ENCODE results near the gene RELA. TPM values are rescaled to one million over a fixed set of nuclear protein-coding genes. Genes with fewer than 3 reads are reported as not detected.

Gene RELA
- total and polyA plus RNA-seq, 2 donors (not counting 3 experiments of a cell fraction or from before 2014, with no cell fraction given) = 78.7 to 105 TPM

GRCh38 chr11:65700399-65700798 is 37.7 kb upstream of the RELA start:
- no peaks in the 10 kb centered on the region for H3K9me3 ChIP-seq (replicated peaks; ENCODE audit: control insufficient read depth, insufficient read depth, low read length)
- H2AFZ ChIP-seq (ENCODE audit: low read depth, low read length) = no peak overlapping the region
- peaks cover 8 to 12% of the 10 kb centered on the region in 2 experiments for H3K27me3 ChIP-seq (ENCODE audit: control insufficient read depth in 2 of 2, insufficient read depth in 2 of 2, low read length in 2 of 2)
- H3K9me1 ChIP-seq (replicated peaks; ENCODE audit: control insufficient read depth, extremely low read depth, insufficient read depth, low read length) = no peaks in the 10 kb centered on the region
- BruUV-seq (replicated peaks) = no TSS peak
- CTCF ChIA-PET = interaction anchor here (1.2 kb wide), 1 partner anchor 11 kb away, joined by 4 read pairs; no protein-coding TSS in a partner anchor
- POLR2A ChIA-PET = no interaction called here
- DNase-seq (ENCODE audit: low read depth, low spot score) (no peak), FAIRE-seq (no peak)
- peaks cover 9% of the 10 kb centered on the region for H3K4me1 ChIP-seq (ENCODE audit: control insufficient read depth, extremely low read depth, insufficient read depth, low read length)
- no peaks in the 10 kb centered on the region for H3K79me2 ChIP-seq (ENCODE audit: control insufficient read depth, insufficient read depth, low read length)
- no peak overlapping the region for H3K4me3 ChIP-seq (replicated peaks in 1 of 3; ENCODE audit: insufficient read depth in 1 of 3, low read depth in 1 of 3, low read length in 3 of 3)
- H3K36me3 ChIP-seq (ENCODE audit: control insufficient read depth in 2 of 2, extremely low read depth in 1 of 2, insufficient read depth in 2 of 2, low read length in 2 of 2) = no peaks in the 10 kb centered on the region
- no peaks in the 10 kb centered on the region for H4K20me1 ChIP-seq (replicated peaks; ENCODE audit: control insufficient read depth, extremely low read depth, insufficient read depth, low read length)
- H3K4me2 ChIP-seq (ENCODE audit: insufficient read depth, low read length) = no peak overlapping the region
- no peak for TF ChIP-seq CTCF (IDR thresholded peaks at IDR 0.05; ENCODE audit: extremely low read depth in 1 of 2, insufficient read depth in 1 of 2, low read depth in 1 of 2, low read length in 2 of 2)
- no peak for TF ChIP-seq FOS (IDR thresholded peaks at IDR 0.05; ENCODE audit: borderline replicate concordance, insufficient read depth, low read length)
- TF ChIP-seq MAX (IDR thresholded peaks at IDR 0.05; ENCODE audit: insufficient read depth, insufficient read length) = no peak
- no peak for TF ChIP-seq JUN (IDR thresholded peaks at IDR 0.05; ENCODE audit: borderline replicate concordance, insufficient read depth, insufficient read length, low read depth)
- TF ChIP-seq GATA2 (IDR thresholded peaks at IDR 0.05; ENCODE audit: insufficient read depth, insufficient read length, low read depth, low read length) = no peak
- TF ChIP-seq POLR2A (IDR thresholded peaks at IDR 0.05; ENCODE audit: low read depth, low read length) = no peak
- TF ChIP-seq EZH2 (IDR thresholded peaks at IDR 0.05; ENCODE audit: borderline replicate concordance, low read depth, low read length, severe bottlenecking) = no peak
- no peak for TF ChIP-seq POLR2AphosphoS5 (IDR thresholded peaks at IDR 0.05; ENCODE audit: insufficient read depth, low read depth, low read length)
- TF ChIP-seq MYC (IDR thresholded peaks at IDR 0.05; ENCODE audit: low read depth, low read length) = no peak
- dilution Hi-C loops (cut with MboI; ENCODE audit: extremely low pct_ligation_motif_present, low sequenced_read_pairs) (no loop called here), intact Hi-C loops (cut with micrococcal nuclease) (no loop called here)
- no peak overlapping the region for H3K27ac ChIP-seq (ENCODE audit: insufficient read depth, low read depth, low read length)
- H3K9ac ChIP-seq (replicated peaks; ENCODE audit: extremely low read depth, insufficient read depth, low read length) = no peak overlapping the region

Data from endothelial cell of umbilical vein (primary cell).